Left renal pelvis (tissue), 4 donors: ENCODE data around the gene RAB20. TPM values are rescaled to one million over a fixed set of nuclear protein-coding genes. Genes with fewer than 3 reads are reported as not detected.
"Not testable (repeated sequence)": the region's sequence is repeated elsewhere in the genome, so short reads cannot be mapped to it uniquely, and the experiment has no call there.

Source experiments
- DNase-seq, 4 donors: peaks; one replicate each; pipeline ENCODE4 v3.0.0-alpha.2; 2013; ENCODE audit warnings: low read depth in 4 of 4, low spot score in 3 of 4
- polyA plus RNA-seq, 4 donors: library from polyadenylated mRNA; unstranded; fragments of 120-200 nt; gene quantifications; one replicate each; pipeline ENCODE4 v1.2.1, GENCODE V29; 2013; ENCODE audit not compliant: insufficient read length in 4 of 4

The RAB20 gene
- polyA plus RNA-seq, 4 donors, result 6.9 to 9.7 (median 7.9) TPM

- no peak for DNase-seq
These were observed 49.3 kb downstream of the RAB20 start for GRCh38 chr13:110512198-110512740.

GRCh38 chr13:110511509-110512181, 49.9 kb downstream of the RAB20 start:
- no peak for DNase-seq

- no peak for DNase-seq
These were observed 51.3 kb downstream of the RAB20 start for GRCh38 chr13:110509971-110510786.

GRCh38 chr13:110509478-110509926, 52.0 kb downstream of the RAB20 start:
- DNase-seq, result no peak

GRCh38 chr13:110507678-110508381, 53.7 kb downstream of the RAB20 start:
- DNase-seq, result no peak

- no peak for DNase-seq
These were observed 54.5 kb downstream of the RAB20 start for GRCh38 chr13:110506859-110507566.

GRCh38 chr13:110506396-110506795, 55.1 kb downstream of the RAB20 start:
- no peak for DNase-seq

- DNase-seq, result no peak
These were observed 55.9 kb downstream of the RAB20 start for GRCh38 chr13:110505594-110505993.

- DNase-seq, result no peak
These were observed 57.5 kb downstream of the RAB20 start for GRCh38 chr13:110503979-110504499.

GRCh38 chr13:110503037-110503901, 58.3 kb downstream of the RAB20 start:
- DNase-seq, result no peak

GRCh38 chr13:110501188-110501587, 60.3 kb downstream of the RAB20 start:
- no peak for DNase-seq

GRCh38 chr13:110500341-110500740, 61.2 kb downstream of the RAB20 start:
- no peak for DNase-seq

- DNase-seq, result no peak
These were observed 61.8 kb downstream of the RAB20 start for GRCh38 chr13:110499621-110500281.

GRCh38 chr13:110498765-110499164, 62.8 kb downstream of the RAB20 start:
- DNase-seq, result no peak

GRCh38 chr13:110498327-110498726, 63.2 kb downstream of the RAB20 start:
- DNase-seq, result no peak

GRCh38 chr13:110497896-110498295, 63.6 kb downstream of the RAB20 start:
- DNase-seq, result not testable (repeated sequence)

GRCh38 chr13:110497003-110497402, 64.5 kb downstream of the RAB20 start:
- no peak for DNase-seq

- DNase-seq, result no peak
These were observed 65.2 kb downstream of the RAB20 start for GRCh38 chr13:110496281-110496680.

- no peak for DNase-seq
These were observed 65.6 kb downstream of the RAB20 start for GRCh38 chr13:110495881-110496280.
